GM12878 (cell line): ENCODE results near the gene FTL. TPM values are rescaled to one million over a fixed set of nuclear protein-coding genes. Genes with fewer than 3 reads are reported as not detected.

Experiments
- BMI1 ChIP-seq: fragments of 450-650 bp; IDR thresholded peaks from 2 replicates; pipeline ENCODE4 v1.6.1; 2016; ENCODE audit warnings: mild to moderate bottlenecking, moderate library complexity, borderline replicate concordance
- CREM ChIP-seq: IDR thresholded peaks from 2 replicates; pipeline ENCODE4 v1.6.1; 2014; ENCODE audit warnings: antibody characterized with exemption, low read depth
- IRF5 ChIP-seq: fragments of 450-650 bp; IDR thresholded peaks from 2 replicates; pipeline ENCODE4 v1.6.1; 2017; ENCODE audit warnings: borderline replicate concordance
- PBX3 ChIP-seq: IDR thresholded peaks from 2 replicates; pipeline ENCODE4 v1.6.1; 2011; ENCODE audit warnings: mild to moderate bottlenecking, low read depth, low read length, moderate library complexity; ENCODE audit not compliant: insufficient replicate concordance
- POLR2AphosphoS5 ChIP-seq: IDR thresholded peaks from 2 replicates; pipeline ENCODE4 v1.6.1; 2011; ENCODE audit warnings: mild to moderate bottlenecking, low read length, inconsistent platforms
- USF2 ChIP-seq: IDR thresholded peaks from 2 replicates; pipeline ENCODE4 v1.6.1; 2011; ENCODE audit warnings: low read depth, low read length, improper control_type of control experiment, borderline replicate concordance
- ZNF687 ChIP-seq: fragments of 450-650 bp; IDR thresholded peaks from 2 replicates; pipeline ENCODE4 v1.6.1; 2017; ENCODE audit warnings: mild to moderate bottlenecking, moderate library complexity
- polyA plus RNA-seq, 11 experiments: library from polyadenylated mRNA; depleted of rRNA in 4 of 11; unstranded in 6 of 11; stranded (reverse) in 5 of 11; fragments of >200 nt; fragmentation: Nextera tagmentation in 4 of 11; fragmentation: Illumina TruSeq in 1 of 11; extraction: Ambion mirVana in 4 of 11; extraction: Trizol in 1 of 11; gene quantifications; 1 replicate in 1 of 11; 2 replicates in 10 of 11; pipeline versions ENCODE4 v1.2.1 to v1.2.3, GENCODE V29; 2011 to 2016; ENCODE audit warnings: inconsistent platforms in 2 of 11, missing spikeins in 2 of 11, low read depth in 1 of 11
- total RNA-seq, 4 experiments: library from RNA; depleted of rRNA in 3 of 4; stranded (reverse); fragments of >200 nt in 3 of 4; fragmentation: Illumina TruSeq in 1 of 4; extraction: Trizol in 1 of 4; gene quantifications; 2 replicates each; pipeline versions ENCODE4 v1.2.1 to v1.2.3, GENCODE V29; 2013 to 2021

Gene FTL
- total and polyA plus RNA-seq, 10 of the 15 experiments (the other 5 are each of a cell fraction or from before 2014, with no cell fraction given): 364 to 8,913 (median 1,595) TPM

- no peak for TF ChIP-seq ZNF687
- TF ChIP-seq BMI1: no peak
- TF ChIP-seq POLR2AphosphoS5: no peak
- TF ChIP-seq USF2: no peak
- no peak for TF ChIP-seq IRF5
- TF ChIP-seq PBX3: peak; percentile 7
- no peak for TF ChIP-seq CREM
Measured at GRCh38 chr19:48966541-48967345, 1.6 kb downstream of the FTL start (continued).
